ENCODE data around the gene DZIP1.

The DZIP1 gene

DNA sequence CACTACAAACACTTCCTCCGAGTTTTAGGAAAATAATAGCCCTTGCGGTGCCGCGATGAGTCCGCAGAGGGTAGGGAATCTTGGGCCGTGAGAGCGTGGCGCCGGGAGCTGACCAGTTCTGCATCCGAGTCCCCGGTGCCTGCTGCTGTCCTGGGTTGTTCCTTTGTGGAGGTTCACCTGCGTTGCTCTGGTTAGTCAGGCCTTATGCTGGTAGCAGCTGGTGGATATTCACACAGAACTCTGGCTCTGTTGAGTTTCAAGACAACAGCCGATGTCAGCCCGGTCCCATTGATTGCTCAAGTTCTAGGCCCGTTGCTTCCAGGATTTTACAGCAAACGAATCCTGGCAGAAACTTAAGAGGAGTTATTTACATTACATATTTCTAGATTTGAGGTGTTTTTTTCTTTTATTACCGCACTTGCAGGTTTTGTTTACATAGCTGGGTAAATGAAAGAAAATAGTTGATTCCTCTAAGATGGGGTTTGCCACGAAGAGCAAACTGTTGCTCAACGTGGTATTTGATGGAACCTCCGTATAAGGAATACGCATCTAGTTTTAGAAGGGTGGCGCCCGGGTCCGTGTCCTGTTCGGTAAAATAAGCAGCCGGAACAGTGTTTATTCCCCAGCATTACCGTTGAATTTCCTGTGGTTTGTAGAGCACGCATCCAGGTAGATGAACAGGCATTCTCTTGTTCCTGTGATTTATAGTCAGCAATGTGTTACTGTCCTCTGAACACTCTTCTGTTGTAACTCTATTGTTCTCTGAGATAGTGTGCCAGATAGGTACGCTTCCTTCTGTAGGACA is 90.7 kb downstream of the DZIP1 start:
- no peak overlapping the region for H2AFZ ChIP-seq (ENCODE audit: low read depth)
- TF ChIP-seq, protein P1, sequence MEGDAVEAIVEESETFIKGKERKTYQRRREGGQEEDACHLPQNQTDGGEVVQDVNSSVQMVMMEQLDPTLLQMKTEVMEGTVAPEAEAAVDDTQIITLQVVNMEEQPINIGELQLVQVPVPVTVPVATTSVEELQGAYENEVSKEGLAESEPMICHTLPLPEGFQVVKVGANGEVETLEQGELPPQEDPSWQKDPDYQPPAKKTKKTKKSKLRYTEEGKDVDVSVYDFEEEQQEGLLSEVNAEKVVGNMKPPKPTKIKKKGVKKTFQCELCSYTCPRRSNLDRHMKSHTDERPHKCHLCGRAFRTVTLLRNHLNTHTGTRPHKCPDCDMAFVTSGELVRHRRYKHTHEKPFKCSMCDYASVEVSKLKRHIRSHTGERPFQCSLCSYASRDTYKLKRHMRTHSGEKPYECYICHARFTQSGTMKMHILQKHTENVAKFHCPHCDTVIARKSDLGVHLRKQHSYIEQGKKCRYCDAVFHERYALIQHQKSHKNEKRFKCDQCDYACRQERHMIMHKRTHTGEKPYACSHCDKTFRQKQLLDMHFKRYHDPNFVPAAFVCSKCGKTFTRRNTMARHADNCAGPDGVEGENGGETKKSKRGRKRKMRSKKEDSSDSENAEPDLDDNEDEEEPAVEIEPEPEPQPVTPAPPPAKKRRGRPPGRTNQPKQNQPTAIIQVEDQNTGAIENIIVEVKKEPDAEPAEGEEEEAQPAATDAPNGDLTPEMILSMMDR (conservative IDR thresholded peaks at IDR 0.05; ENCODE audit: low read depth, low read length): no peak
- no peaks in the 10 kb centered on the region for H3K36me3 ChIP-seq (ENCODE audit: insufficient read depth)
- no peak overlapping the region for H3K9ac ChIP-seq
- H3K4me3 ChIP-seq (IDR thresholded peaks at IDR 0.05; ENCODE audit: insufficient read depth, low read depth, low read length): no peak overlapping the region
- no peaks in the 10 kb centered on the region for H3K4me1 ChIP-seq (ENCODE audit: low read depth, poor library complexity, severe bottlenecking)
- no peak overlapping the region for H3K27ac ChIP-seq
- H3K79me2 ChIP-seq (ENCODE audit: insufficient read depth, low read depth): no peaks in the 10 kb centered on the region
- no peak overlapping the region for H3K4me2 ChIP-seq
- H3K27me3 ChIP-seq (ENCODE audit: insufficient read depth, low read depth): no peaks in the 10 kb centered on the region
- no peaks in the 10 kb centered on the region for H4K20me1 ChIP-seq (ENCODE audit: insufficient read depth)

DNA sequence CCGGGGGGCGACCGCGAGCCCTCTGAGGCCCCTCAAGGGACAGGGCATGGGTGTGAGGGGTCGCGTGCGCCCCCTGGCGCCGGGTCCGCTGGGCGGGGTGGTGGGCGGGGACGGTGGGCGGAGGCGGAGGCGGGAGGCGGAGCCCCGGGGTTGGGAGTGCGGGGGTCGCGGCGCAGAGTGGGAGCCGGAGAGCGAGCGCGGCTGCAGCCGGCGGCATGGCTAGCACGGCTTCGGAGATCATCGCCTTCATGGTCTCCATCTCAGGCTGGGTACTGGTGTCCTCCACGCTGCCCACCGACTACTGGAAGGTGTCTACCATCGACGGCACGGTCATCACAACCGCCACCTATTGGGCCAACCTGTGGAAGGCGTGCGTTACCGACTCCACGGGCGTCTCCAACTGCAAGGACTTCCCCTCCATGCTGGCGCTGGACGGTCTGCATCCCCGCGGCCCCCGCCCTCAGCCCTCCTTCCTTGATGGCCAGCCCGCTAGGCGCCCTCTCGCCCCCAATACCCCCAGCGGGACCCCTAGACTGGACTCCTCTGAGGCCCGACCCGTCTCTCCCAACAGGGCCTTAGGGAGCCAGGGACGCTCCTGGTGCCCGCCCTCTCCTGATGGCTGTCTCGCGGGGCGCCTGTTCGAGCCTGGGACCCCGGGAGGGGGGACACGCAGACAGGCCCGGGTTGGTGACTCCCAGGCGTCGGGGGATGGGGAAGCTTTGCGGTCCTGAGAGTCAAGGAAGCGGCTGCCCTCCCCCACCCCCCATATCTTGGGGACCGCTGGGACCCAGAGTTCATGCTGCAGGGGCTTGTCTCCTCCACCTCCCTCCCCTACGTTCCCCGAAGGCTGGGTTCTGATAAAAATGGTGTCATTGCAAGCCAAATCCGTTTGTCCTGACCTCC is 91.7 kb downstream of the DZIP1 start, which contains the start of gene CLDN10:
Gene CLDN10, plus strand, starts transcription at position 182 of the 903 bp plus-strand sequence. Its CDS starts 34 bp downstream, at position 216.
- H3K79me2 ChIP-seq (ENCODE audit: insufficient read depth, low read depth): no peaks in the 10 kb centered on the region
- no peak within 1 kb of the TSS for H3K4me3 ChIP-seq (IDR thresholded peaks at IDR 0.05; ENCODE audit: insufficient read depth, low read depth, low read length)
- no peak within 1 kb of the TSS for H3K27ac ChIP-seq
- no peaks in the 10 kb centered on the region for H4K20me1 ChIP-seq (ENCODE audit: insufficient read depth)
- H3K4me1 ChIP-seq (ENCODE audit: low read depth, poor library complexity, severe bottlenecking): no peaks in the 10 kb centered on the region
- no peaks in the 10 kb centered on the region for H3K27me3 ChIP-seq (ENCODE audit: insufficient read depth, low read depth)
- no peak within 1 kb of the TSS for H2AFZ ChIP-seq (ENCODE audit: low read depth)
- TF ChIP-seq, protein P1 (conservative IDR thresholded peaks at IDR 0.05; ENCODE audit: low read depth, low read length): no peak
- H3K36me3 ChIP-seq (ENCODE audit: insufficient read depth): no peaks in the 10 kb centered on the region
- H3K4me2 ChIP-seq: no peak within 1 kb of the TSS
- H3K9ac ChIP-seq: no peak within 1 kb of the TSS

DNA sequence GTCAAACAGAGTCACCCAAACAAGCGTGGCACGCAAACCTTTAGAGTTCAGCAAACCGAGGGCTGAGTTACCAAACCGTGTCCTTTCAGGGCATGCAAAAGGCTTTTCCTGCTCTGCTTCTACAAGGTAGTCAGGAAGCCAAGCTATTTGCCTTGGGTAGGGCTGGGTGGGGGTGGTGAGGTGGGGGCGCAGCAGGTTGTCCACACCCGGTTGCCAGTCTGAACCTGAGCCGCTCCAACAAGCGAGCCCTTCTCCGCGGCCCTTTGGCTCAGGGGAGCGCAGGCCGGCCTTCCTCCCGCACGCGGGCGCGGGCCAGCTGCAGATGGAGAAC is 92.3 kb downstream of the DZIP1 start:
- TF ChIP-seq, protein P1 (conservative IDR thresholded peaks at IDR 0.05; ENCODE audit: low read depth, low read length): no peak
- no peak overlapping the region for H3K4me3 ChIP-seq (IDR thresholded peaks at IDR 0.05; ENCODE audit: insufficient read depth, low read depth, low read length)
- H2AFZ ChIP-seq (ENCODE audit: low read depth): no peak overlapping the region
- no peak overlapping the region for H3K4me2 ChIP-seq
- H4K20me1 ChIP-seq (ENCODE audit: insufficient read depth): no peaks in the 10 kb centered on the region
- no peak overlapping the region for H3K9ac ChIP-seq
- H3K79me2 ChIP-seq (ENCODE audit: insufficient read depth, low read depth): no peaks in the 10 kb centered on the region
- H3K27me3 ChIP-seq (ENCODE audit: insufficient read depth, low read depth): no peaks in the 10 kb centered on the region
- no peaks in the 10 kb centered on the region for H3K36me3 ChIP-seq (ENCODE audit: insufficient read depth)
- no peaks in the 10 kb centered on the region for H3K4me1 ChIP-seq (ENCODE audit: low read depth, poor library complexity, severe bottlenecking)
- no peak overlapping the region for H3K27ac ChIP-seq

DNA sequence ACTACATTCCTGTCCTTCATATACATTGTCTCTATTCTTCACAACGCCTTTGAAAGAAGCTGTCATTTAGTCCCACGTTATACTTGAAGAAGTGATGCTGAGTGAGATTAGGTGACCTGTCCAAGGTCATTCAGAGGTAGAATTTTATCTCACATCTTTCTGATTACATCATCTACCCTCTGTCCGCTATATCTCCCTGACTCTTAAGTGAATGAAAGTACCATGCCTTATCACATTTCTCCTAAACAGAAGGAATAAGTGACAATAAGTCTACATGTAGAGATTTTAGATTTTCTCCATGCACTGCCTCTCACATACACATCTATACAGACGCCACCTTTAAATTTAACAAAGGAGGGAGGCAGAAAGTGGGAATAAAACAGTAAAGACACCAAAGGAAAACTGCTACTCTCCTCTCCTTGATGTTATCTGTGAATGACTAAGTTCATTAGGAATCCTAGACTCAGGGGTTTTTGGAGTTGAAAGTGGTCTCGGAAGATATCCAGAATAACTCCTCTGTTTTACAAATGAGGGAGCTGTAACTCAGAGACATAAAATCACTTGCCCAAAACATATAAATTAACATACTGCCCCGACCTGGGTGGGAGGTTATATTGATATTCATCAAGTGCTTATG is 96.9 kb downstream of the DZIP1 start:
- Histone ChIP-seq H3K36me3 (ENCODE audit: insufficient read depth) (no peaks in the 10 kb centered on the region), H3K27ac (no peak overlapping the region), H3K9ac (no peak overlapping the region), H3K4me3 (IDR thresholded peaks at IDR 0.05; ENCODE audit: insufficient read depth, low read depth, low read length) (no peak overlapping the region), H4K20me1 (ENCODE audit: insufficient read depth) (no peaks in the 10 kb centered on the region), H3K27me3 (ENCODE audit: insufficient read depth, low read depth) (no peaks in the 10 kb centered on the region), H2AFZ (ENCODE audit: low read depth) (no peak overlapping the region), H3K79me2 (ENCODE audit: insufficient read depth, low read depth) (no peaks in the 10 kb centered on the region), H3K4me2 (no peak overlapping the region), H3K4me1 (ENCODE audit: low read depth, poor library complexity, severe bottlenecking) (no peaks in the 10 kb centered on the region)
- TF ChIP-seq, protein P1 (conservative IDR thresholded peaks at IDR 0.05; ENCODE audit: low read depth, low read length): no peak
